ENCODE results near the gene RELB. TPM values are rescaled to one million over a fixed set of nuclear protein-coding genes. Genes with fewer than 3 reads are reported as not detected.

RELB gene
- total RNA-seq, 4 donors from 2014 or later, result 8.1 to 15.1 (median 11.7) TPM

- intact Hi-C loops (cut with DNase I; ENCODE audit: low total_unique reads), result no loop called here
- H3K4me3 ChIP-seq (ENCODE audit: low read depth, poor library complexity, severe bottlenecking), result no peak overlapping the region
- DNase-seq (ENCODE audit: low spot score in 2 of 2), result no peak
- WGBS, 2 donors, result 82 to 85% methylated on average over 14 of the region's 14 CpGs
- TF ChIP-seq POLR2A (IDR thresholded peaks at IDR 0.05) (no peak), CTCF (IDR thresholded peaks at IDR 0.05) (no peak)
Measured at GRCh38 chr19:44990459-44990858, 10.8 kb upstream of the RELB start.

- H3K4me3 ChIP-seq (ENCODE audit: low read depth, poor library complexity, severe bottlenecking), result no peak overlapping the region
- WGBS, 2 donors, result 78 to 82% methylated on average over 12 of the region's 12 CpGs
- DNase-seq (ENCODE audit: low spot score in 2 of 2), result no peak
- TF ChIP-seq CTCF (IDR thresholded peaks at IDR 0.05) (no peak), POLR2A (IDR thresholded peaks at IDR 0.05) (no peak)
- intact Hi-C loops (cut with DNase I; ENCODE audit: low total_unique reads), result no loop called here
Measured at GRCh38 chr19:44990966-44991365, 10.3 kb upstream of the RELB start.

- no peak overlapping the region for H3K4me3 ChIP-seq (ENCODE audit: low read depth, poor library complexity, severe bottlenecking)
- intact Hi-C loops (cut with DNase I; ENCODE audit: low total_unique reads), result no loop called here
- no peak for DNase-seq (ENCODE audit: low spot score in 2 of 2)
- WGBS, 2 donors, result 86 to 92% methylated on average over 35 to 43 of the region's 44 CpGs
- no peak for TF ChIP-seq POLR2A (IDR thresholded peaks at IDR 0.05)
- no peak for TF ChIP-seq CTCF (IDR thresholded peaks at IDR 0.05)
Measured at GRCh38 chr19:44992336-44993163, 8.7 kb upstream of the RELB start.

GRCh38 chr19:44993526-44993925, 7.7 kb upstream of the RELB start:
- 87 to 91% methylated on average over 6 of the region's 6 CpGs for WGBS, 2 donors
- no peak for DNase-seq (ENCODE audit: low spot score in 2 of 2)
- TF ChIP-seq POLR2A (IDR thresholded peaks at IDR 0.05) (no peak), CTCF (IDR thresholded peaks at IDR 0.05) (no peak)
- intact Hi-C loops (cut with DNase I; ENCODE audit: low total_unique reads), result no loop called here
- H3K4me3 ChIP-seq (ENCODE audit: low read depth, poor library complexity, severe bottlenecking), result no peak overlapping the region

- TF ChIP-seq POLR2A (IDR thresholded peaks at IDR 0.05) (no peak), CTCF (IDR thresholded peaks at IDR 0.05) (no peak)
- H3K4me3 ChIP-seq (ENCODE audit: low read depth, poor library complexity, severe bottlenecking), result no peak overlapping the region
- intact Hi-C loops (cut with DNase I; ENCODE audit: low total_unique reads), result no loop called here
- 78 to 82% methylated on average over 8 to 10 of the region's 12 CpGs for WGBS, 2 donors
- DNase-seq (ENCODE audit: low spot score in 2 of 2), result no peak
Measured at GRCh38 chr19:44993926-44994537, 7.2 kb upstream of the RELB start.
